ENCODE measurements around the gene DENR. TPM values are rescaled to one million over a fixed set of nuclear protein-coding genes. Genes with fewer than 3 reads are reported as not detected.
A peak's percentile ranks its signal among the peaks of the same experiment; 100 is the strongest.
"Not testable (repeated sequence)": the region's sequence is repeated elsewhere in the genome, so short reads cannot be mapped to it uniquely, and the experiment has no call there.

The DENR gene, protein sequence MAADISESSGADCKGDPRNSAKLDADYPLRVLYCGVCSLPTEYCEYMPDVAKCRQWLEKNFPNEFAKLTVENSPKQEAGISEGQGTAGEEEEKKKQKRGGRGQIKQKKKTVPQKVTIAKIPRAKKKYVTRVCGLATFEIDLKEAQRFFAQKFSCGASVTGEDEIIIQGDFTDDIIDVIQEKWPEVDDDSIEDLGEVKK
- total RNA-seq (10 to 100 TPM; 30.2 to 39.0 (median 33.5) TPM), polyA plus RNA-seq (10 to 100 TPM; 24.0 to 52.4 (median 47.4) TPM)
- long read RNA-seq, donor 1, partial matches to known transcripts: 0 of 6 reads
- long read RNA-seq, donor 1, other reads (novel, unspliced or antisense): 6 of 6 reads
- long read RNA-seq, donor 2, partial matches to known transcripts: 2 of 6 reads
- long read RNA-seq, donor 2, other reads (novel, unspliced or antisense): 4 of 6 reads

DNA sequence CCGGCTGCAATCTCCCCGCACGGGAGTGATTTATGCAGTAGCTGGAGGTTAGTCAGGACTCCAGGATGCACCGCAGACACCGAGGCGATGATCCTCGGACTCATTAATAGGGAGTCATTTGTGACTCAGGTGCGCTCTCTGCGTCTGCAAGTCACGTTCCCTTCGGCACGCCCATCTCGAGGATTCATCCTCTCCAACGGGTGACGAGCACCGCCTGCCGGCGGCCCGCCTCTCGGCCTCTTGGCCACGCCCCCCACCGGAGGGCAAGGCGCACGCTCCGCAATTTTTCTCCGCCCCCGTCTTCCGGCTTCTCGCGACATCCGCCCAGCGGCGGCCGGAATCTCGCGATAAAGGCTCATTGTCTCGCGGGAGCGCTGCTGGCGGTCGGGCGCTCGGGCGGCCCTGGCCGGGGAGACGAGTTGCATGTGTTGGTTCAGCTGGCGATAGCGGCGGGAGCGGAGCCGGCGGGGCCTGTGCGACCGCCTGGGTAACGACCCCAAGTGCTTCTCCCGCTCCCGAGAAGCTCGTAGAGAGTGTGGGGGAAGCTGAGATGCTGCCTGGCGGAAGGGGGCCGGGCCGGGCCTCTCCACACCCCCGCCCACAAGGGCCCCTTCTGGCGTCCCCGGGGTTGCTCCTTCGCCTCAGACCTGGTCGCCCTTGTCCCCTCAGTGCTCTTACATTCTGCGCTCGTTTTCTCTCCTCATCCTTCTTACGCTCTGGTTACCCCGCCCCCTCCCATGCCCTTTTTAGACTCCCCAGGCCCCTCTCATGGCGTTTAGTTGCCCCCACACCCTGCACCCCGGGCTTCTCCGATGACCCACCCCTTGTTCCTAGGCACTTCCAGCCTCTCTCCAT is at the start of gene DENR:
Gene DENR (plus strand): TSS at position 361 of the 855 bp plus-strand sequence. CDS start 878 bp downstream, outside the sequence.
- peaks cover 0 to 42% of the 10 kb centered on the region in 2 donors for H3K36me3 ChIP-seq (ENCODE audit: insufficient read depth in 1 of 2, low read depth in 1 of 2)
- peaks cover 14% of the 10 kb centered on the region for H3K4me1 ChIP-seq
- 0% methylated on average over 64 to 73 of the region's 73 CpGs for WGBS, 3 donors
- H3K4me3 ChIP-seq: peak within 1 kb of the TSS; percentile 98
- ATAC-seq (peak; percentile 99 to 100 (median 100)), DNase-seq (peak; percentile 98 to 99)
- H3K9me3 ChIP-seq: no peaks in the 10 kb centered on the region
- no peaks in the 10 kb centered on the region for H3K27me3 ChIP-seq (ENCODE audit: insufficient read depth in 3 of 3, low read length in 2 of 3)
- intact Hi-C loops (cut with DNase I): loop anchor here (2.0 to 10.0 kb wide), 3 partner anchors 114 to 228 kb away; partner anchors contain the start of genes KNTC1 (in 2 of the 2) and RSRC2 (in 2 of the 2)
- H3K27ac ChIP-seq: peak within 1 kb of the TSS; percentile 90
- TF ChIP-seq, protein P1, sequence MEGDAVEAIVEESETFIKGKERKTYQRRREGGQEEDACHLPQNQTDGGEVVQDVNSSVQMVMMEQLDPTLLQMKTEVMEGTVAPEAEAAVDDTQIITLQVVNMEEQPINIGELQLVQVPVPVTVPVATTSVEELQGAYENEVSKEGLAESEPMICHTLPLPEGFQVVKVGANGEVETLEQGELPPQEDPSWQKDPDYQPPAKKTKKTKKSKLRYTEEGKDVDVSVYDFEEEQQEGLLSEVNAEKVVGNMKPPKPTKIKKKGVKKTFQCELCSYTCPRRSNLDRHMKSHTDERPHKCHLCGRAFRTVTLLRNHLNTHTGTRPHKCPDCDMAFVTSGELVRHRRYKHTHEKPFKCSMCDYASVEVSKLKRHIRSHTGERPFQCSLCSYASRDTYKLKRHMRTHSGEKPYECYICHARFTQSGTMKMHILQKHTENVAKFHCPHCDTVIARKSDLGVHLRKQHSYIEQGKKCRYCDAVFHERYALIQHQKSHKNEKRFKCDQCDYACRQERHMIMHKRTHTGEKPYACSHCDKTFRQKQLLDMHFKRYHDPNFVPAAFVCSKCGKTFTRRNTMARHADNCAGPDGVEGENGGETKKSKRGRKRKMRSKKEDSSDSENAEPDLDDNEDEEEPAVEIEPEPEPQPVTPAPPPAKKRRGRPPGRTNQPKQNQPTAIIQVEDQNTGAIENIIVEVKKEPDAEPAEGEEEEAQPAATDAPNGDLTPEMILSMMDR (IDR thresholded peaks at IDR 0.05): peak; percentile 59

DNA sequence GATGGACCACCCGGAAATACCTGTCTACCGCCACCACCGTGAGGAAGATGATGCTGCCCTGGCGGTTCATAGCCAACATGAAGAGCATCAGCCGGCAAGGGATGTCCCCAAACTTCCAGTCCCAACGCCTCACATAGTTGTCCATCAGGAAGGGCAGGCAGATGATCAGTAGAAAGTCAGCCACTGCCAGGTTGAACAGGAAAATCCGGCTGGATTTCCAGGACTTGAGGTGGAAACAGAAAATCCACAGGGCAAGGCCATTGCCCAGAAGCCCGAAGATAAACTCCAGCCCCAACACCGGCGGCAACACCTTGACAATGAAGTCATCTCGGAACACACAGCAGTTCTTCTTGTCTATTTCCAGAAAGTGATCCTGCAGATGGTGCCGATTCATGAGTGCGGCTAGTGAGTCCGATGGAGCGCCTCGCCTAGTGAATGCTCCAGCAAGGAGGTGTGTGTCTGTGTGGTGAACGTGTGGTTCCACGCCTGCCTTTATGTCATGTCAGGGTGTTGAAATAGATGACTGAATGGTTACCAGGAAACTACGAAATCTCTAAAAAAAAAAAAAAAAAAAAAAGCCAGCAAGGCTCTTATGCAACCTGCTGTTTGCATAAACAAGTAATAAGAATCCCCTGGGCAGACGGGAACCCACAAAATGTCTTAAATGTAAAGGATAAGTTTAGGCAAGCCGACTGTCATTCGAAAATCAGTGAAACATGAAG is 49.6 kb upstream of the DENR start, which contains the start of gene HCAR2:
Gene HCAR2 (minus strand): TSS at position 468 of the 722 bp plus-strand sequence. CDS start 74 bp downstream, at position 394.
- H3K27ac ChIP-seq; H3K36me3 ChIP-seq (ENCODE audit: insufficient read depth in 1 of 2, low read depth in 1 of 2); H3K27me3 ChIP-seq (ENCODE audit: insufficient read depth in 3 of 3, low read length in 2 of 3); H3K4me1 ChIP-seq; intact Hi-C loops (cut with DNase I); ATAC-seq; DNase-seq; H3K9me3 ChIP-seq; H3K4me3 ChIP-seq: not testable (repeated sequence)
- WGBS, 3 donors: 88 to 91% (median 89%) methylated on average over 22 of the region's 22 CpGs

DNA sequence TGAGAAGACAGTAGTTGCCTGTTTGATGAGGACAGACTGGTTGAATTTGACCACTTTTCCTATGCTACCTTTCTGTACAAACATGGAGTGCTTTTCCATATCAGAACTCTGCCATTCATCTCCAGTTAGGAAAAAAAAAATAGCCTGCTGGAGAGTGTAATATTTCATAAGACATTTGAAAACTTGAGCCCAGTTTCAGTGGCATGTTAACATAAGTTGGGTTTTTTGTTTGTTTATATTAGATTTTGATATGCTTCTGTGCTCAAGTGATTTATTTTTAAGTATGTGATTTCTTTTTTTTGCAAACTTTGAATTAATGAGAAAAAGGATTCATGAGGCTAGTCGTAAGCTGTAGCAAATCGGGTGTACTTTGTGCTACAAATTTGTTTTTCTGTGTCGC is 48.8 kb upstream of the DENR start:
- DNase-seq; H3K27ac ChIP-seq; H3K27me3 ChIP-seq (ENCODE audit: insufficient read depth in 3 of 3, low read length in 2 of 3); intact Hi-C loops (cut with DNase I); H3K4me1 ChIP-seq; H3K9me3 ChIP-seq; ATAC-seq; H3K4me3 ChIP-seq; H3K36me3 ChIP-seq (ENCODE audit: insufficient read depth in 1 of 2, low read depth in 1 of 2): not testable (repeated sequence)
- 81 to 91% (median 89%) methylated on average over 3 of the region's 3 CpGs for WGBS, 3 donors

DNA sequence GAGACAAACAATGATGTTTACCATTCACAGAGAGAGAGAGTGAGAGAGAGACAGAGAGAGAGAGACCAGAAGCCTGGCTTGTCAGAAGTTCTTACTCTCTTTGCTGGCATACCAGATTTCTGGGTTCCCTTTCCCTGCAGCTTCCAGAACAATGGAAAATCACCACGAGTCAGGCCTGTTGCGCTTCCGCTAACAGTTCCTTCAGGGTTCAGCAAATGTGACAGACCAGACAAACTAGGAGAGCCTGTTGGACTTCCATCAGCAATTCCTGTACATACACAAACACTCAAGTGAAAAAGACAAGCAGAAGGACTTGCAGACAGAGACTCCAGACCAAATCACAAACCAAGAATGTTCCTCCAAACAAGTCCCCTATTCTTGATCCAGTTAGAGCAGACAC is 43.3 kb upstream of the DENR start:
- DNase-seq; H3K27me3 ChIP-seq (ENCODE audit: insufficient read depth in 3 of 3, low read length in 2 of 3); H3K4me3 ChIP-seq; H3K27ac ChIP-seq; ATAC-seq; H3K36me3 ChIP-seq (ENCODE audit: insufficient read depth in 1 of 2, low read depth in 1 of 2); H3K4me1 ChIP-seq; H3K9me3 ChIP-seq; intact Hi-C loops (cut with DNase I): not testable (repeated sequence)
- no CpG with 5 or more reads among the region's 3 CpGs for WGBS, 3 donors

DNA sequence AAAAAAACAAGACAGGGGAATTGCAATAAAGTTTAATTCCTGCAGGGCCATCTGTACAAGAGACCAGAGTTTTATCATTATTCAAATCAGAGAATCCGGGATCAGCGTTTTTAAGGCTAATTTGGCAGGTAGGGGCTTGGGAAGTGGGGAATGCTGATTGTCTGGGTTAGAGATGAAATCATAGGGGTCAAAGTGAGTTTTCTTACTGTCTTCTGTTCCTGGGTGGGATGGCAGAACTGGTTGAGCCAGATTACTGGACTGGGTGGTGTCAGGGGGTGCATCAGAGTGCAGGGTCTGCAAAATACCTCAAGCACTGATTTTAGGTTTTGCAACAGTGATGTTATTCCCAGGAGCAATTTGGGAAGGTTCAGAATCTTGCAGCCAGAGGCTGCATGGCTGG is 42.3 kb upstream of the DENR start:
- ATAC-seq; H3K9me3 ChIP-seq; DNase-seq; H3K27me3 ChIP-seq (ENCODE audit: insufficient read depth in 3 of 3, low read length in 2 of 3); H3K4me1 ChIP-seq; H3K4me3 ChIP-seq; H3K36me3 ChIP-seq (ENCODE audit: insufficient read depth in 1 of 2, low read depth in 1 of 2); intact Hi-C loops (cut with DNase I); H3K27ac ChIP-seq: not testable (repeated sequence)
- 66 to 83% (median 82%) methylated on average over 2 of the region's 2 CpGs for WGBS, 3 donors

DNA sequence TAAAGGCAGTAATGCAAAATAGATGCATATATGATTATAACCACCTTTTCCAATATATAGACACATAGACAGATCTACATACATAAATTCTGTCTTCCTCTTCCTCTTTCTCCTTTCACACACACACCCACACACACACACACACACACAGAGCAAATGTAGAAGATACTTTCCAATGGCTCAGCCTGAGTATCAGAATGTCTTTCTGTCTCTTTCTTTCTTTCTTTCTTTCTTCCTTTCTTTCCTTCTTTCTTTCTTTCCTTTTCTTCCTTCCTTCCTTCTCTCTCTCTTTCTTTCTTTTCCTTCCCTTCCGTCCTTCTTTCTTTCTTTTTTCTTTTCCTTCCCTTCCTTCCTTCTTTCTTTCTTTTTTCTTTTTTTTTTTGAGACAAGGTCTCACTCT is 41.4 kb upstream of the DENR start:
- DNase-seq; intact Hi-C loops (cut with DNase I); H3K9me3 ChIP-seq; H3K27me3 ChIP-seq (ENCODE audit: insufficient read depth in 3 of 3, low read length in 2 of 3); H3K36me3 ChIP-seq (ENCODE audit: insufficient read depth in 1 of 2, low read depth in 1 of 2); H3K4me3 ChIP-seq; H3K4me1 ChIP-seq; H3K27ac ChIP-seq; ATAC-seq: not testable (repeated sequence)
- 75 to 82% (median 79%) methylated on average over 1 of the region's 1 CpG for WGBS, 3 donors

DNA sequence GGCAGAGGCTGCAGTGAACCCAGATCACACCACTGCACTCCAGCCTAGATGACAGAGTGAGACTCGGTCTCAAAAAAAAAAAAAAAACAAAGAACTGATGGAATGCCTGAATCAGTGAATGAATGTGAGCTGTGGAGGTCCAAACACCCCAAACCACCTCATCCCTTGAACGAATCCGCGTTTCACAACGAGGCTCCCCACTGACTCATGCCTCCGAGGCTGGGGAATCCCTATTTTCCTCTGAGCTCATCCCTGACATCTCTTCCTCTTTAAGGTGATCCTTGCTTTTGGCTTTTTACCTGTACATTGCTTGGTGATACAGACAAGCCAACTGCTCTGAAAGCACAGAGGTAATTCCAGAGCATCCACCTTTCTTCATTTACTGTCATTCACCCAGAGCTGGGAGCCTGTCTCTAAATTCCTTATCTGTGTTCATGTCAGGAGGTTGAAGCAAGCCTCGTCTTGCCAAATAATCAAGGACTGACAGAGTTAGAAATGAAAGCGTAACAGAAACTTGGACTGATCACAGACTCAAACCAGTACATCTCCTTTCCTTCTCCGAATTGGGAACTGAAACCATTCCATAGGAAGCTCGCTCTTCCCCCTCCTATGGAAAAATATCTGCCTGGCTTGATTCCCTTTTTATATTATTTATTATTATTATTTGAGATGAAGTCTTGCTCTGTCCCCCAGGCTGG is 39.0 kb upstream of the DENR start:
- WGBS, 3 donors: 76 to 80% (median 79%) methylated on average over 3 of the region's 10 CpGs
- ATAC-seq; H3K27ac ChIP-seq; H3K36me3 ChIP-seq (ENCODE audit: insufficient read depth in 1 of 2, low read depth in 1 of 2); H3K4me1 ChIP-seq; DNase-seq; H3K4me3 ChIP-seq; intact Hi-C loops (cut with DNase I); H3K27me3 ChIP-seq (ENCODE audit: insufficient read depth in 3 of 3, low read length in 2 of 3); H3K9me3 ChIP-seq: not testable (repeated sequence)

DNA sequence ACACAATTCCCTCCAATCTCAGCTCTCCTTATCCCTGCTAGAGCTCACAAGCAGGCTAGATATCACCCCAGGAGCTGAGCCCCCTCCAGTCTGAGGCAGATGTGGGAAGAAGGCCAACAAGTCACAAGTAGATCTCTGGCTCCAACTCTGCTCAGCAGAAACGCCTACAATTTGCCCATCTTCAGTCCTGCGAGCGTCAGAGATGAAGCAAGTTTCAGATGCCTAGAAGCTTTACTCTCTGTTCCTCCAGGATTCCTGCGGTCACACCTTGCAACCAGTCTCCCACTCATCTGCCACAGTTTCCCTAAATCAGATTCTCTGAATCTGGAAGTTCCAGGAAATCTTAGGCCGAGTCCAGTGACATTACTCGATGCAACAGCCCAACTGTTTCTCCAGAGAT is 37.4 kb upstream of the DENR start:
- intact Hi-C loops (cut with DNase I); ATAC-seq; H3K27me3 ChIP-seq (ENCODE audit: insufficient read depth in 3 of 3, low read length in 2 of 3); H3K27ac ChIP-seq; H3K36me3 ChIP-seq (ENCODE audit: insufficient read depth in 1 of 2, low read depth in 1 of 2); H3K9me3 ChIP-seq; H3K4me1 ChIP-seq; H3K4me3 ChIP-seq; DNase-seq: not testable (repeated sequence)
- WGBS, 3 donors: 69 to 76% (median 72%) methylated on average over 6 of the region's 6 CpGs

DNA sequence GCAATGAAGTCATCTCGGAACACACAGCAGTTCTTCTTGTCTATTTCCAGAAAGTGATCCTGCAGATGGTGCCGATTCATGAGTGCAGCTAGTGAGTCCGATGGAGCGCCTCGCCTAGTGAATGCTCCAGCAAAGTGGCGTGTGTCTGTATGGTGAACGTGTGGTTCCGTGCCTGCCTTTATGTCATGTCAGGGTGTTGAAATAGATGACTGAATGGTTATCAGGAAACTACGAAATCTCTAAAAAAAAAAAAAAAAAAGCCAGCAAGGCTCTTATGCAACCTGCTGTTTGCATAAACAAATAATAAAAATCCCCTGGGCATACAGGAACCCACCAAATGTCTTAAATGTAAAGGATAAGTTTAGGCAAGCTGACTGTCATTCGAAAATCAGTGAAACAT is 36.0 kb upstream of the DENR start, which contains the start of gene HCAR3:
Gene HCAR3 (minus strand): TSS at position 154 of the 400 bp plus-strand sequence. CDS start 74 bp downstream, at position 80.
- H3K9me3 ChIP-seq; H3K4me1 ChIP-seq; ATAC-seq; H3K27ac ChIP-seq; H3K27me3 ChIP-seq (ENCODE audit: insufficient read depth in 3 of 3, low read length in 2 of 3); H3K4me3 ChIP-seq; DNase-seq; H3K36me3 ChIP-seq (ENCODE audit: insufficient read depth in 1 of 2, low read depth in 1 of 2); intact Hi-C loops (cut with DNase I): not testable (repeated sequence)
- WGBS, 3 donors: 81 to 85% (median 82%) methylated on average over 10 of the region's 10 CpGs

All from psoas muscle (tissue), 8 donors.